Astrocyte (in vitro differentiated cells and primary cell): ENCODE measurements around the gene CFTR. TPM values are rescaled to one million over a fixed set of nuclear protein-coding genes. Genes with fewer than 3 reads are reported as not detected.

Experiments
- DNase-seq: peaks from one replicate; pipeline ENCODE4 v3.0.0-alpha.2; 2010; ENCODE audit warnings: low read depth
- FAIRE-seq: peaks from 2 replicates; lab custom pipeline; 2011; peaks lifted over from hg19 to GRCh38; lab: Jason Lieb, UNC
- H2AFZ ChIP-seq: 2 replicates; pipeline ENCODE4 v1.6.0; 2012; ENCODE audit warnings: low read depth, low read length, inconsistent platforms
- H3K27ac ChIP-seq: 2 replicates; pipeline ENCODE4 v1.5.1; 2011; ENCODE audit warnings: low read depth, low read length, inconsistent platforms
- H3K27me3 ChIP-seq: 2 replicates; pipeline ENCODE4 v1.6.0; 2011; ENCODE audit warnings: low read length, inconsistent platforms; ENCODE audit not compliant: insufficient read depth
- H3K36me3 ChIP-seq: 2 replicates; pipeline ENCODE4 v1.5.1; 2011; ENCODE audit warnings: low read length, inconsistent platforms; ENCODE audit not compliant: insufficient read depth
- H3K4me1 ChIP-seq: 2 replicates; pipeline ENCODE4 v1.5.1; 2011; ENCODE audit warnings: low read length, inconsistent platforms; ENCODE audit not compliant: insufficient read depth
- H3K4me2 ChIP-seq: 2 replicates; pipeline ENCODE4 v1.6.0; 2012; ENCODE audit warnings: low read length, inconsistent platforms
- H3K4me3 ChIP-seq: 2 replicates; pipeline ENCODE4 v1.5.1; 2011; ENCODE audit warnings: low read depth, mild to moderate bottlenecking, low read length, inconsistent platforms; ENCODE audit not compliant: insufficient read depth
- H3K79me2 ChIP-seq: 2 replicates; pipeline ENCODE4 v1.6.0; 2012; ENCODE audit warnings: mild to moderate bottlenecking, low read length, inconsistent platforms; ENCODE audit not compliant: insufficient read depth
- H3K9ac ChIP-seq: 2 replicates; pipeline ENCODE4 v1.6.0; 2012; ENCODE audit warnings: mild to moderate bottlenecking, low read length, inconsistent platforms
- H3K9me3 ChIP-seq: 2 replicates; pipeline ENCODE4 v1.5.1; 2012; ENCODE audit warnings: low read depth, mild to moderate bottlenecking, low read length, inconsistent platforms; ENCODE audit not compliant: insufficient read depth
- H4K20me1 ChIP-seq: 2 replicates; pipeline ENCODE4 v1.6.0; 2012; ENCODE audit warnings: low read length, inconsistent platforms; ENCODE audit not compliant: insufficient read depth
- H3K27ac Mint-ChIP-seq: one replicate; pipeline ENCODE4 v1.8.0; 2021; ENCODE audit warnings: mild to moderate bottlenecking, mixed read lengths; ENCODE audit not compliant: unreplicated experiment
- H3K27me3 Mint-ChIP-seq: one replicate; pipeline ENCODE4 v1.8.0; 2021; ENCODE audit warnings: low read depth, mixed read lengths; ENCODE audit not compliant: unreplicated experiment
- H3K36me3 Mint-ChIP-seq: one replicate; pipeline ENCODE4 v1.8.0; 2021; ENCODE audit warnings: low read depth, mixed read lengths; ENCODE audit not compliant: unreplicated experiment
- H3K4me1 Mint-ChIP-seq: one replicate; pipeline ENCODE4 v1.8.0; 2021; ENCODE audit warnings: low read depth, mixed read lengths; ENCODE audit not compliant: unreplicated experiment
- H3K4me3 Mint-ChIP-seq: one replicate; pipeline ENCODE4 v1.8.0; 2021; ENCODE audit warnings: mild to moderate bottlenecking, moderate library complexity, mixed read lengths; ENCODE audit not compliant: unreplicated experiment
- H3K9me3 Mint-ChIP-seq: one replicate; pipeline ENCODE4 v1.8.0; 2021; ENCODE audit warnings: mild to moderate bottlenecking, mixed read lengths; ENCODE audit not compliant: unreplicated experiment
- CTCF ChIP-seq: IDR thresholded peaks from 2 replicates; pipeline ENCODE4 v1.5.1; 2011; ENCODE audit warnings: low read depth, mild to moderate bottlenecking, inconsistent platforms, low read length, moderate library complexity; ENCODE audit not compliant: insufficient read depth
- EZH2 ChIP-seq: IDR thresholded peaks from 2 replicates; pipeline ENCODE4 v1.6.1; 2012; ENCODE audit warnings: mild to moderate bottlenecking, low read length, inconsistent platforms; ENCODE audit not compliant: insufficient read depth
- total RNA-seq: library from RNA; stranded (reverse); gene quantifications from 2 replicates; pipeline ENCODE4 v1.2.1, GENCODE V29; 2021

Gene CFTR
- total RNA-seq, 1 donor from 2014 or later, result 2.5 TPM

DNA sequence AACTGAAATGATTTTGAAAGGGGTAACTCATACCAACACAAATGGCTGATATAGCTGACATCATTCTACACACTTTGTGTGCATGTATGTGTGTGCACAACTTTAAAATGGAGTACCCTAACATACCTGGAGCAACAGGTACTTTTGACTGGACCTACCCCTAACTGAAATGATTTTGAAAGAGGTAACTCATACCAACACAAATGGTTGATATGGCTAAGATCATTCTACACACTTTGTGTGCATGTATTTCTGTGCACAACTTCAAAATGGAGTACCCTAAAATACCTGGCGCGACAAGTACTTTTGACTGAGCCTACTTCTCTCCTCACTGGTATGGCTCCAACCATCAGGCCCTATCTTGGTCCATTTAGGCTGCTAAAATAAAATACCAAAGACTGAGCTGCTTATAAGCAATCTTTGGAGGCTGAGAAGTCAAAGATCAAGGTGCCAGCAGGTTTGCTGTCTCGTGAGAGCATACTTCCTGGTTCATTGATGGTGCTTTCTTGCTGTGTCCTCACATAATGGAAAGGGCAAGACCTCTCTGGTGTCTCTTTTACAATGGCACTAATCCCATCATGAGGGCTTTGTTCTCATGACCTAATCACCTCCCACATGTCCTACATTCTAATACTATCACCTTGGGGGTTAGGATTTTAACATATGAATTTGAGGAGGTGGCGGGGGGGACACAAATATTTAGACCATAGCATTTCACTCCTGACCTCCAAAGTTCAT, 173.3 kb downstream of the CFTR start:
- H3K27me3 Mint-ChIP-seq, result no peaks in the 10 kb centered on the region
- no peak overlapping the region for H3K9ac ChIP-seq
- no peak overlapping the region for H3K27ac ChIP-seq
- DNase-seq (no peak), FAIRE-seq (no peak)
- no peaks in the 10 kb centered on the region for H3K4me1 Mint-ChIP-seq
- no peak overlapping the region for H2AFZ ChIP-seq
- no peak for TF ChIP-seq CTCF
- TF ChIP-seq EZH2, result no peak
- no peaks in the 10 kb centered on the region for H4K20me1 ChIP-seq
- no peaks in the 10 kb centered on the region for H3K27me3 ChIP-seq
- no peaks in the 10 kb centered on the region for H3K36me3 Mint-ChIP-seq
- no peak overlapping the region for H3K4me3 Mint-ChIP-seq
- no peak overlapping the region for H3K4me2 ChIP-seq
- H3K4me3 ChIP-seq, result no peak overlapping the region
- H3K9me3 ChIP-seq, result no peaks in the 10 kb centered on the region
- no peaks in the 10 kb centered on the region for H3K79me2 ChIP-seq
- H3K4me1 ChIP-seq, result no peaks in the 10 kb centered on the region
- H3K9me3 Mint-ChIP-seq, result no peaks in the 10 kb centered on the region
- H3K27ac Mint-ChIP-seq, result no peak overlapping the region
- H3K36me3 ChIP-seq, result no peaks in the 10 kb centered on the region

DNA sequence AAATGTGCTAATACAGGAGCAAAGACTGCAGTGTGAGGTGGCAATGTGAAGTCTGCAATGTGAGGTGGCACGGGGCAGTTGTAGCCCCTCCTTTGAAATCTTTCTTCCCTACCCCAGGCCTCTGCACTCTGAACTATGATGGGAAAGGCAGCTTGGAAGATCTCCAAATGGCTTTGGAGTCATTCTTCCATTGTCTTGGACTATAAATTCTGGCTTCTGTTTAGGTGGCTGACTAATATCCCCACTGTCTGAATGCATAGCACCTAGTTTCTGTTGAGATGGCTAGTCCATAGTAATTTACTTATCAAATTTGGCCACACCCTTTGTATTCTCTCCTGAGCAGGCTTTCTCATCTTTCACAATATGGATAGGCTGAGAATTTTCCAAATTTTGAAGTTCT, 175.0 kb downstream of the CFTR start:
- DNase-seq (no peak), FAIRE-seq (no peak)
- no peak overlapping the region for H3K27ac ChIP-seq
- no peak for TF ChIP-seq EZH2
- H3K36me3 Mint-ChIP-seq, result no peaks in the 10 kb centered on the region
- H3K9ac ChIP-seq, result no peak overlapping the region
- H3K9me3 Mint-ChIP-seq, result no peaks in the 10 kb centered on the region
- no peaks in the 10 kb centered on the region for H3K4me1 ChIP-seq
- no peak overlapping the region for H3K27ac Mint-ChIP-seq
- H3K4me1 Mint-ChIP-seq, result no peaks in the 10 kb centered on the region
- H3K27me3 ChIP-seq, result no peaks in the 10 kb centered on the region
- no peak overlapping the region for H2AFZ ChIP-seq
- no peaks in the 10 kb centered on the region for H3K79me2 ChIP-seq
- no peaks in the 10 kb centered on the region for H4K20me1 ChIP-seq
- no peaks in the 10 kb centered on the region for H3K9me3 ChIP-seq
- no peak overlapping the region for H3K4me3 Mint-ChIP-seq
- no peaks in the 10 kb centered on the region for H3K36me3 ChIP-seq
- H3K27me3 Mint-ChIP-seq, result no peaks in the 10 kb centered on the region
- H3K4me3 ChIP-seq, result no peak overlapping the region
- no peak overlapping the region for H3K4me2 ChIP-seq

- no peaks in the 10 kb centered on the region for H3K36me3 ChIP-seq
- DNase-seq (no peak), FAIRE-seq (no peak)
- H3K4me2 ChIP-seq, result no peak overlapping the region
- H3K27me3 ChIP-seq, result no peaks in the 10 kb centered on the region
- no peak overlapping the region for H2AFZ ChIP-seq
- Mint-ChIP-seq H3K4me1 (no peaks in the 10 kb centered on the region), H3K9me3 (no peaks in the 10 kb centered on the region), H3K4me3 (no peak overlapping the region), H3K36me3 (no peaks in the 10 kb centered on the region), H3K27ac (no peak overlapping the region), H3K27me3 (no peaks in the 10 kb centered on the region)
- H3K4me1 ChIP-seq, result no peaks in the 10 kb centered on the region
- H3K9ac ChIP-seq, result no peak overlapping the region
- H3K4me3 ChIP-seq, result no peak overlapping the region
- TF ChIP-seq CTCF (no peak), EZH2 (no peak)
- no peaks in the 10 kb centered on the region for H3K9me3 ChIP-seq
- H3K27ac ChIP-seq, result no peak overlapping the region
- no peaks in the 10 kb centered on the region for H4K20me1 ChIP-seq
- H3K79me2 ChIP-seq, result no peaks in the 10 kb centered on the region
These were observed 177.0 kb downstream of the CFTR start for GRCh38 chr7:117656806-117657205.
